ENCODE measurements around the gene ADARB1. TPM values are rescaled to one million over a fixed set of nuclear protein-coding genes. Genes with fewer than 3 reads are reported as not detected.
A peak's percentile ranks its signal among the peaks of the same experiment; 100 is the strongest.

The ADARB1 gene
- total RNA-seq, 1 experiment from 2014 or later = 2.9 TPM

DNA sequence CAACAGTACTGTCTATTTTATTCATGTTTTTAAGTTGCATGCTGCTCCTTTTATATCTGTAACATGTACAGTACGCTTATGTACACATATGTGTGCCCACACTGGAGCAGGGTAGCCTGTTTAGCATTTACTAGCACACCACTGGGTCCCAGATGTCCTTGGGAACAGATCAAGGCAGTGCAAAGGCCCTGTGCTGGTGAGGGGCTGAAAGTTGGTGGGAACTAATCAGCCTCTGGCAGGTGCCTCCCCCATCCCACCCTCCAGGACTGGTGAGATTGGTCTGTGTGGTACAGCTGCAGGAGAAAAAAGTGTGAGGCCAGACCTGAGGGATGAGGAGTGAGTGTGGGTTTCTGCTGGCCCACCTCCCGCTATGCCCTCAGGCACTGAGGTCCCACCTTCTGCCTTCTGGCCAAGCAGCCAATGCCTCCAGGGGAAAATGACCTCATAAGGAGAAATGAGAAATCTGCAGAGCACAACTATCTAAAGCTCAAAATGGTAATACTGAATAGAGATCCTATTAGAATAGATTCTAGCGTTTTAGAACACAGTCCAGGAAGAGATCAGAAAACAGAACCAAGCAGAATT is 154.4 kb downstream of the ADARB1 start:
- DNase-seq = no peak
- Histone ChIP-seq H3K36me3 (no peaks in the 10 kb centered on the region), H3K9me3 (no peaks in the 10 kb centered on the region), H3K4me3 (no peak overlapping the region), H3K27me3 (peaks cover 5% of the 10 kb centered on the region; the same call in 1 of the 2 replicates)

DNA sequence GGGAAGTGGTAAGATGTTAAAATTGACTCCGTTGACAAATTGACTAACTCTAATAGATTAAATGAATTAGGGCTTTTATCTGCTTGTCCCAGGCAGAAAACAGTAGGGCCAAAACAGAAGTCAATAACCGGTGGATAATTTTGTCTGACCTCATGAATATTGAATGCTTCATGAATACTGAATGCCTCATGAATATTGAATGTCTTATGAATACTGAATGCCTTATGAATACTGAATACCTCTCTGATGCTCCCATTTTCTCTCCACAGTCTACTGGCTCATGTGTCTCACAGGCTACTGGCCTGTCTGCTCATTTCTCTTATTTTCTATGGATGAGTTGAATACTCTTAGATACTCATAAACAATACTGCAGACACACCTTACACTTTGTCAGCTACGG is 157.3 kb downstream of the ADARB1 start:
- H3K36me3 ChIP-seq = no peaks in the 10 kb centered on the region
- peaks cover 7% of the 10 kb centered on the region; the same call in 1 of the 2 replicates for H3K27me3 ChIP-seq
- H3K4me3 ChIP-seq = no peak overlapping the region
- no peak for DNase-seq
- no peaks in the 10 kb centered on the region for H3K9me3 ChIP-seq

DNA sequence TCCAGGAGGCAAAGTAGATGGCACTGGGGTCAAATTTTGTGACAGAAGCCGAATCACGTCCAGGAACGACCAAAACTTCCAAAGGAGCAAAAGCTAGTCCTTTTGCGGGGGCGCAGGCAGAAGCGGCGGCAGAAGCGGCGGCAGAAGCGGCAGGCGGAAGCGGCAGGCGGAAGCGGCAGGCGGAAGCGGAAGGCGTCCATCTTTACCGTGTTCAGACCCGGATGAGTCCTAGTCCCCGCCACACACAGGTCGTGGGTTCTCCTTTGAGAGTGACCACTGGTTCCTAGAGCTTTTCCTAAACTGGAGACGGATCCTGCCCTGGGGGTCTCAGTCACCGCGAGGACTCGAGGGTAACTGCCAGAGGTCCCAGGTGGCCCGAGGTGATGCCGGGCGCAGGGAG is 159.7 kb downstream of the ADARB1 start:
- Histone ChIP-seq H3K4me3 (no peak overlapping the region), H3K36me3 (no peaks in the 10 kb centered on the region), H3K27me3 (peaks cover 10% of the 10 kb centered on the region), H3K9me3 (peaks cover 4% of the 10 kb centered on the region)
- no peak for DNase-seq

DNA sequence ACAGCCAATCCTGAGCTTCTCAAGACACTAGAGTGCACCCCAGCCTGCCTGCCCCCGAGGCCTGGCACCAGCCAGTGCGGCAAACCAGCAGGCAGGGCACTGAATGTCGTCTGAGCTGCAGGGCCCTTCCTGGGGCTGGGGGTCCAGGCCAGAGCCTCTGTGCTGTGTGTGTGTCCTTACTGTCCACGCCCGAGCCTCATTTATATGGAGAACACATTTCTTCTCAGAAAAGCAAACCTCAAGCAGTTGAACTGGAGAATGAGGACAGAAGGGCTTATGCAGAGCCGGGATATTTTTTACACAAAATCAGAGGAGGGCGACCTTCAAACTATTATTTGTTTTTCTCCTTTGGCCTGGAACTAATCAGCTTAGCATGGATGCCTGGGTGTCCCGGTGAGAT is 160.6 kb downstream of the ADARB1 start:
- H3K27me3 ChIP-seq = peaks cover 10% of the 10 kb centered on the region
- H3K4me3 ChIP-seq = no peak overlapping the region
- H3K36me3 ChIP-seq = no peaks in the 10 kb centered on the region
- no peak for DNase-seq
- H3K9me3 ChIP-seq = peaks cover 4% of the 10 kb centered on the region

DNA sequence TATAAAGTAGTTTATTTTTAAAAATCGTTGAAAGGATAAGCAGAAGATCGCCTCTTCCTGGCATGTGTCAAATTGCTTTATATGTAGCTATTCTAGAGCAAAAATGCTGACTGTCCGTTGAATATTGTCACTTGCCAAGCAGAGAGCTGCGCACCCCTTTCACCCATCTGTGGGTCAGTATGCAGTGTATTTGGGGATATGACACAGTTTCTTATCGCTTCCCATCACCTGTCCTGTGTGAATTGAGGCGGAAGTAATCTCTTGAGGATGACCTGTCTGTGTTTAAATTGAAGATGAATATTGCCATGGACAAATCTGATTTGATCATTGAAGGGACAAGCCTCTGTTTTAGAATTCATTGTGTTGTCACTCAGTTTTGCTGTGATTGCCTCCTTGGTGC is 161.1 kb downstream of the ADARB1 start:
- H3K9me3 ChIP-seq = peaks cover 4% of the 10 kb centered on the region
- peaks cover 10% of the 10 kb centered on the region for H3K27me3 ChIP-seq
- H3K4me3 ChIP-seq = no peak overlapping the region
- no peak for DNase-seq
- H3K36me3 ChIP-seq = no peaks in the 10 kb centered on the region

DNA sequence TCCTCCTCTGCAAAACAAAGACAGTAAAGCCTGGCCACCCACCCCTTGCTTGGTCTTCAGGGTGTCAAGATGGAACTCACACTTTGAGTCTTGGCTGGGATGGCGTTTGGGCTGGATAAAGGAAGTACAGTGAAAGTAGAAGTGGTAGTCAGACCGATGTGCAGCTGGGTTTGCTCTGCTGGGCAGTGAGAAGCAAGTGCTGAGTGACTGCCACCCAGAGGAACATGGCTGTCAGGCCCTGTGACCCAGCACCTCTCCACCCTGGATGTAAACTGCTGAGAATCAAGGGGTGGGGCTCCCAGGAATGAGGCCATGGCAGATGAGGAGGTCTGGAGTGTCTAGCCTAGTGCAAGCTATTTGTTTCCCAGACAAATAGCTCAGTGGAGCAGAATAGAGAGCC is 162.1 kb downstream of the ADARB1 start:
- DNase-seq = no peak
- H3K27me3 ChIP-seq = peaks cover 10% of the 10 kb centered on the region
- no peak overlapping the region for H3K4me3 ChIP-seq
- H3K36me3 ChIP-seq = no peaks in the 10 kb centered on the region
- peaks cover 6% of the 10 kb centered on the region for H3K9me3 ChIP-seq

DNA sequence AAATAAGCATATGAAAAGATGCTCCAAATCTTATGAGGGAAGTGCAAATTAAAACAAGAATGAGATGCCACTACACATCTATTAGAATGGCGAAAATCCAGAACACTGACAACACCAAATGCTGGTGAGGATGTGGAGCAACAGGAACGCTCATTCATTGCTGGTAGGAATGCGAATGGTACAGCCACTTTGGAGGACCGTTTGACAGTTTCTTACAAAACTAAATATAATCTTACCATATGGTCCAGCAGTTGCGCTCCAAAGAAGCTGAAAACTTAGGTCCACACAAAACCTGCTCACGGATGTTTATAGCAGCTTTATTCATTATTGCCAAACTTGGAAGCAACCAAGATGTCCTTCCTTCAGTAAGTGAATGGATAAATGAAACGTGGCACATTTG is 163.0 kb downstream of the ADARB1 start:
- Histone ChIP-seq H3K9me3 (peaks cover 6% of the 10 kb centered on the region), H3K27me3 (peaks cover 10% of the 10 kb centered on the region), H3K36me3 (no peaks in the 10 kb centered on the region), H3K4me3 (no peak overlapping the region)
- no peak for DNase-seq

DNA sequence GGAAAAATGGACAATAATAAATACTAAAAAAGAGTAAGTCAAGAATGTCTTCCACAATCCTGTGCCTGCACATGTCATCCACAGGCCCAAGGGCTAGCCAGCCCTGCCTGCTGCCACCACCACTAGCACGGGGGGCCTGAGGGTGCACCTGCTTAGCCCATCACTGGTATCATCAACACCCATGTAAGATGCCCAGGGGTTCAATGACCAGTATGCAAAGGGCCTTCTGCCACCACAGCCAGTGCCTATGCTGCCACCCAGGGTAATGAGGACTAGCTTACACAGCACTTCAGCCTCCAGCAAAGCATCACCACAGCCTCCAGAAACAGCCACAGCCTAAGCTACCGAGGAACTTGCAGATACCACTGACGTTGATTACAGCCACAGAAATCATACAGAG is 167.0 kb downstream of the ADARB1 start:
- Histone ChIP-seq H3K36me3 (no peaks in the 10 kb centered on the region), H3K9me3 (peaks cover 22% of the 10 kb centered on the region), H3K4me3 (no peak overlapping the region), H3K27me3 (peaks cover 5% of the 10 kb centered on the region)
- no peak for DNase-seq

DNA sequence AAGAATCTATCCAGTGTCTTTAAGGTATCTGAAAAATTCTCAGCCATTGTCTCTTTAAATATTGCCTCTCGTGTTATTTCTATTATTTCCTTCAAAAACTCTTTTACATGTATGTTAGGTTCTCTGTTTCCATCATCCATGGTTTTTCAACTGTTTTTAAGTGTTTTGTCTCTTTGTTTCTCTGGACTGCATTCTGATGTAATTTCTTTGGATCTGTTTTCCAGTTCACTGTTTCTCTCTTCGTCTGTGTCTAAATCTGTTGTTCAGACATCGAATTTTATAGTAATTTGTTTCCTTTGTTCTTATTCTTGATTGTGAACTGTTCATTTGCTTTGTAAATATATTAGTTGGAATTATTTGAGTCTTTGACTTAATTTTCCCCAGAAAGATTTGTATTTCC is 169.2 kb downstream of the ADARB1 start:
- H3K4me3 ChIP-seq = no peak overlapping the region
- H3K9me3 ChIP-seq = peaks cover 19% of the 10 kb centered on the region
- peaks cover 14% of the 10 kb centered on the region for H3K27me3 ChIP-seq
- no peaks in the 10 kb centered on the region for H3K36me3 ChIP-seq
- DNase-seq = no peak

DNA sequence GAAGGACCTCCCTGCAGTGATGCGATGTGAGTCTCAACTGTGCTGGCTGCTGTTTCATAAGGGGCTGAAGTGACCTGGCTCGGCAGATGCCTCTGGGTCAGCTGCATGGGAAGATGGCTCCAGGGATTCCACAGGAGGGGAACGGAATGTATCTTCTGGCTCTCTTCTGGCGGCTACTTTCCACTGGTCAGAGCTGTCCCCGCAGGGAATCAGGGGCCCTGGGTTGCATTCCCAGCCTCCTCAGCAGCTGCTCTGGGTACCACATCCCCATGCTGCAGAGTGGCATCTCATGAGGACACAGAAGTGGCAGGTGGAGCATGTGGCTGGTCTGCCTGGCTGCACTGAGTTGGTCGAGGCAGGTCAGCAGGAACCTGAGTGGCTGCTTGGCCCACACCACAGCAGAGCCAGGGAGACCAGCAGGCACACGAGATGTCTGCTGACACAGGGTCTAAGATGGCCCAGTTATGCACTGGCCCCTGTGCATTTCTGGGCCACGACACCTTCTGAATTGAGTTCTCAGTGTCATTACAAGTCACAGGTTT is 170.5 kb downstream of the ADARB1 start:
- Histone ChIP-seq H3K9me3 (peaks cover 19% of the 10 kb centered on the region), H3K4me3 (no peak overlapping the region), H3K27me3 (peaks cover 14% of the 10 kb centered on the region), H3K36me3 (no peaks in the 10 kb centered on the region)
- no peak for DNase-seq

DNA sequence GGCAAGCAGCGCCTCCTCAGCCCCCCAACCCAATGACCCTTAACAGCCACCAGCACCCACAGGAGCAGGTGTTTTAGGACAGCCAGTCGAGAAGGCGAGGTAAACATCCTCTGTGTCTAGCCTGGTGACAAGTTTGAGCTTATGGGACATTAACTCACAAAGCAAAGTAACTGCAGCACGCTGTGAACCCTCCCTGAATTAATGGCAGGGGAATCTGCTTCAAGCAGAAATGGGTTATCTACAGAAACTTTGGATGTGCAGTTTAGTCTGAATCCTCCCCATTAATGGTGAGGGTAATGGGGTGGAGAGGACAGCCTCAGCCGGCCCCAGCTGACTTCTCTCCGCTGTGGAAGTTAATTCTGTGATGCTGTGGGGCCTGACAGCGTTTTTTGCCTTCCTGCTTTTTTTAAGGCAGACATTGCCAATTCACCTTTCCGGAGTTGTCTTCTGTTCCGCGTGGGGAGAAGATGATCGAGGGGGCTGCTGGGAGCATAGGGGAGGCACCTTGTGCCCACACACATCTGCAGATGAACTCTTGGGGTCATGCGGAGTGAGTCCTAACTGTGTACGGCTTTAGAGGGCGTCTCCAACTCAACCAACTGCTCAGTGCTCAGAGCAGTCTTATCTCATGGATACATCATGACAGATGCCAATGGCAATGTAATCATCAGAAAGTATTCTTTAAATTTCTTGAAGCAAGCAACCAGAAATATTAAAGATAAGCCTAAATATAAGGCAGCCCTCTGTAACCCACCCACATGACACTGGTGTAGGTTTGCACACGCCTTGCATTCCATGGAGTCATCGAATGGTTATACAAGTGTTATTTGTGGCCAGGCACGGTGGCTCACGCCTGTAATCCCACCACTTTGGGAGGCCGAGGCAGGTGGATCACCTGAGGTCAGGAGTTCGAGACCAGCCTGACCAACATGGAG is 172.3 kb downstream of the ADARB1 start:
- Histone ChIP-seq H3K27me3 (peaks cover 14% of the 10 kb centered on the region), H3K4me3 (no peak overlapping the region), H3K9me3 (peaks cover 20% of the 10 kb centered on the region), H3K36me3 (no peaks in the 10 kb centered on the region)
- DNase-seq = no peak

DNA sequence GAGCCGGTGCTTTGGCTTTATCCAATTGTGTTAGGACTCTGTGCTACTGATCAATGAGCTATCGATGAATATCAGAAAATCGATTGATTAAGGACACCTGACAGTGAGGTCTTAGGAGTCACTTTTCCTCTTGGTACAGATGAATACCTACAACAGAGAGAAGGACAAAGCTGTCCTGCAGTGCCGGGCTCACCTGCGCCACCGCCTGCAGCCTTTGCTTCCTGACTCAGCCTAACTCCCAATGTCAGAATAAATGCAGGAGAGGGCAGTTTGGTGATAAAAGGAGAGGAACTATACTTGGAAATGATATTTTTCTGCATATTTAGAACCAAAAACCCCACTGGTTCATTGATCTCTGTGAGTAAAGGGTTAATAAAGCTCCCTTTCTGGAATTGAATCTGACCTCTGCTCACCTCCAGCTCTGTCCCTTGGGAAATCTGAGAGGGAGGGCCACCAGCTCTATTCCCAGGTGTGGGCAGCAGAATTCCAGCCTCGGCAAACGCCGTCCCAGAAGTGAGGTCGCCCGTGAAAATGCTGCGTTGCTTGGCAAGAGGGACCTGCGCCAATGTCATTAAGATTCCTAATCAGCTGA is 174.0 kb downstream of the ADARB1 start:
- H3K9me3 ChIP-seq = peaks cover 14% of the 10 kb centered on the region
- no peaks in the 10 kb centered on the region for H3K36me3 ChIP-seq
- no peak for DNase-seq
- H3K27me3 ChIP-seq = peaks cover 14% of the 10 kb centered on the region
- H3K4me3 ChIP-seq = no peak overlapping the region

DNA sequence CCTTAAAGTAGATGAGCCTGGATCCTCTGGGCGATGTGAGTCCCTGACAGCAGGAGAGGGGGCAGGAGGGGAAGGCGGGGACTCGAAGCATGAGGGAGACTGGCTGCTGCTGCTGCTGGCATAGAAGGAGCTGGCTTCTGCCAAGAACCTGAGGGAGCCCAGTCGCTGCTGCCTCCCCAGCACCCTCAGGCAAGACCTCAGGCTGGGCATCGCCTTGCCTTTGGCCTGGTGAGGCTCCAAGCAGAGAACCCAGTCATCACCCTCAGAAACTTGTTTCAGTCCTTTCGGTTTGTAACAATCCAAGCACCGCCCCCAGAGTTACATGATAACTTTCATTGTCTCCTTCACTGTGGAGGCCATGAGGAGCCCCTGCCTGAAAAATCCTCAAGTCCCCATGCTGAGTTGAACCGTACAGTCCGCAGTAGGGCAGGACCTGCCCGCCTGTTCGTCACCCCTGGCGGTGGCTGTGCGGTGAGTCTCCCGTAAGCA is 174.6 kb downstream of the ADARB1 start:
- peak; percentile 88 for DNase-seq
- peaks cover 8% of the 10 kb centered on the region for H3K9me3 ChIP-seq
- peak overlapping the region; percentile 14 for H3K4me3 ChIP-seq
- peaks cover 14% of the 10 kb centered on the region for H3K27me3 ChIP-seq
- no peaks in the 10 kb centered on the region for H3K36me3 ChIP-seq

DNA sequence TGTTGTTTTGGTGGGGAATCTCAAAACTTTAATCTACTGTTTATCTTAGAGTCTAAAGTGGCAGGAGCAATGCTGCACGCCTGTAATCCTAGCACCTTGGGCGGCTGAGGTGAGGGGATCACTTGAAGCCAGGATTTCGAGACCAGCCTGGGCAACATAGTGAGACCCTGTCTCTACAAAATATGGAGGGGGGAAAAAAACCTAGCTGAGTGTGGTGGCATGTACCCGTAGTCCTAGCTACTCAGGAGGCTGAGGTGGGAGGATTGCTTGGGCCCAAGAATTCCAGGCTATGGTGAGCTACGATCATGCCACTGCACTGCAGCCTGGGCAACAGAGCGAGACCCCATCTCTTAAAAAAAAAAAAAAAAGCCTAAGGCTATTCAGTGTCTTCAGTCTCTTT is 175.2 kb downstream of the ADARB1 start:
- DNase-seq = no peak
- peaks cover 3% of the 10 kb centered on the region; the same call in 1 of the 2 replicates for H3K9me3 ChIP-seq
- peak overlapping the region; percentile 14; the same call in 1 of the 2 replicates for H3K4me3 ChIP-seq
- H3K36me3 ChIP-seq = no peaks in the 10 kb centered on the region
- peaks cover 14% of the 10 kb centered on the region for H3K27me3 ChIP-seq

DNA sequence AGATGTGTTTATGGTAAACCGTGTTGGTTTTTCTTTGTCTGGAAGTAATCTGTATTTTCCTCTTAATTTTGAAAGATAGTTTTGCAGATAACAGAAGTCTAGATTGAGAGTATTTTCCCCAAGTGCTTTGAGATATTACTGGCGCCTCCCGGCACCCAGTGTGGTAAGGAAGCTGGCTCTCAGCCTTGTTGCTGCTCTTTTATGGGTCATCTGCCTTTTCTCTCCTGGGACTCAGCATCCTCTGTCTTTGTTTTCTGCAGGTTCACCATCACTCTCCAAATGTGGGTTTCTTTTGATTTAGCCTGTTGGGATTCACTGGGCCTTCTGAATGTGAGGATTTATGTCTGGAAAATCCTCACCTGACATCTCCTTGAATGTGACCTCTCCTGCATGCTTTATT is 175.9 kb downstream of the ADARB1 start:
- H3K4me3 ChIP-seq = no peak overlapping the region
- peaks cover 3% of the 10 kb centered on the region; the same call in 1 of the 2 replicates for H3K9me3 ChIP-seq
- no peak for DNase-seq
- no peaks in the 10 kb centered on the region for H3K36me3 ChIP-seq
- peaks cover 14% of the 10 kb centered on the region for H3K27me3 ChIP-seq

DNA sequence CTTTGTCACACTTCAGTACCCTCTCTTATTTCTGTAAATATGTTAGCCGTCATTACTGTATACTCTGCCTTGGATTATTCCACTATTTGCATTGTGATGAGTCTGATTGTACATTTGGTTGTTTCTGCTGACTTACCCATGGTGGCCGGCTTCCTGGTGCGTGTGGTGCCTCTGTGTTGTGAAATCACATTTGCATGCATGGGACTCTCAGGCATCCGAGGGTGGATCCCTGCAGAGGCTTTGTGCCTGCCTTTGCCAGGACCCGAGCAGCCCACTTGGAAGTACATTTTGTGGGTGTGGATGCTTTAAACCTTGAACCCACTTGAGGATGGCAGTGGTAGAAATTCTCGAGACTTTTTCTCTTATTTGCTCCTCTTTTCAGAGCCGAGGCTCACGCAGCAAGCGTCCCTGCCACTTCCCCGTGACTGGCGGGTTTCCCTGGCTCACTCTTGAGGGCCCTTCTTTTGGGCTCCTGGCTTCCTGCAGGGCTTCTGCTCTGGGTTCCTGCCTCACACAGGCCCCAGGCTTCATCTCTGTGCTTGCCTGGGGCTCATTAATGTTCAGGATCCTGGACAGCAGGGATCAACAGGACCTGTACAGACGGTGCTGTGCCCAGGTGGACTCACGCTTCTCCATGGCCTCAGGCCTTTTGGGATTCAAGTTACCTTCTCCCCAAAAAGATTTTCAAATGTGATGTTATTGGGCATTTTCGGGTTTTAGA is 176.7 kb downstream of the ADARB1 start:
- Histone ChIP-seq H3K27me3 (peaks cover 14% of the 10 kb centered on the region), H3K4me3 (no peak overlapping the region), H3K9me3 (peaks cover 3% of the 10 kb centered on the region; the same call in 1 of the 2 replicates), H3K36me3 (no peaks in the 10 kb centered on the region)
- no peak for DNase-seq
